ENCODE data around the gene PRR30.

PRR30 gene

GRCh38 chr2:27097341-27097740 is 41.9 kb downstream of the PRR30 start:
- DNase-seq (ENCODE audit: low read depth in 2 of 2): no peak

- DNase-seq (ENCODE audit: low read depth in 2 of 2): no peak
Observed at GRCh38 chr2:27096748-27097297, 42.4 kb downstream of the PRR30 start.

GRCh38 chr2:27095745-27096651 is 43.2 kb downstream of the PRR30 start:
- DNase-seq (ENCODE audit: low read depth in 2 of 2): no peak

GRCh38 chr2:27095427-27095744 is 43.8 kb downstream of the PRR30 start:
- no peak for DNase-seq (ENCODE audit: low read depth in 2 of 2)

GRCh38 chr2:27094353-27094984 is 44.7 kb downstream of the PRR30 start:
- DNase-seq (ENCODE audit: low read depth in 2 of 2): no peak

- DNase-seq (ENCODE audit: low read depth in 2 of 2): no peak
Observed at GRCh38 chr2:27093430-27094352, 45.5 kb downstream of the PRR30 start.

- no peak for DNase-seq (ENCODE audit: low read depth in 2 of 2)
Observed at GRCh38 chr2:27092696-27093429, 46.3 kb downstream of the PRR30 start.

GRCh38 chr2:27091746-27092695 is 47.2 kb downstream of the PRR30 start:
- DNase-seq (ENCODE audit: low read depth in 2 of 2): no peak

GRCh38 chr2:27089111-27089954 is 49.9 kb downstream of the PRR30 start:
- DNase-seq (ENCODE audit: low read depth in 2 of 2): no peak

GRCh38 chr2:27088634-27089033 is 50.6 kb downstream of the PRR30 start:
- DNase-seq (ENCODE audit: low read depth in 2 of 2): no peak

GRCh38 chr2:27087823-27088410 is 51.3 kb downstream of the PRR30 start:
- no peak for DNase-seq (ENCODE audit: low read depth in 2 of 2)

All from stimulated activated CD8-positive, alpha-beta memory T cell treated with anti-CD3 and anti-CD28 coated beads, Interleukin-7, amount 100 ng/mL, for 4 hours (primary cell).